HG02981 (cell line): ENCODE measurements around the gene ATXN1.
"Not testable (repeated sequence)": the region's sequence is repeated elsewhere in the genome, so short reads cannot be mapped to it uniquely, and the experiment has no call there.

Experiments
- ATAC-seq: cut with Tn5 transposase; IDR thresholded peaks from one replicate; pipeline ENCODE4 v1.9.1; 2021; ENCODE audit warnings: mild to moderate bottlenecking, moderate library complexity; ENCODE audit not compliant: unreplicated experiment

The ATXN1 gene

DNA sequence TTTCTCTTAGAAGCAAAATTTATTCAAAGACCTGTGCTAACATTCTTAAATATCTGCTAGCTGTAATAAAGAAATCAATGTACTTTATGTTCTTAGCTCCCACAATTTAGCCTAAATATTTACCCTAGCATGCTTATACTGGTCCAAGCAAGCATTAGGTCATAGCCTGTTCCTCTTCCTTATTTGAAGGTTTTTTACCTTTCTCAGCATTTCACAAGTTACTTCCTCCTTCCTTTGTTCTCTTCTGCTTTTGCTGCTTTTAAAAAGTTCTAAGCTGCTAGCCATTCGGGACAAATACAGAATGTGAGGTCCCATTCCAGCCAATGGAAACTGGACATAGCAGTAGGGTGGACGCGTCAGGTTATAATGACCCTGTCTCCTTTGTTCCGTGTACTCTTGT, 354.7 kb downstream of the ATXN1 start:
- not testable (repeated sequence) for ATAC-seq

DNA sequence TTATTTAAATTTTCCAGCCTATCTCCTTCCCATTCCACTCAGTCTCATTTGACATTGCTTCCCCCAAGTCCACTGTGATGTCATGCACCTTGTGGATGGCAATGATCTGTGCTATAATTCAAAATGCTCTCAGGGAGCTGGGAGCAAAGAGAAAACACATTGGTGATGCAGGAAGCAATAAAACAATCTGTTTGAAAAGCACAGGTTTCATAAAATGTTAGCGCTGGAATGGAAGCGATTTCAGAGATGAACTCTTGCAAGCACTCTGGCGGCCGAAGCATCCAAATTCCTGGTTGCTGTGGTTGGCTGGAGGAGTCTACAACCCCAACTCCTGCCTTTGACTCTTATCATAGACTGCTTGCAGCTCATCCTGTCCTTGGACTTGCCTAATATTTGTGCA, 355.9 kb downstream of the ATXN1 start:
- ATAC-seq = no peak

DNA sequence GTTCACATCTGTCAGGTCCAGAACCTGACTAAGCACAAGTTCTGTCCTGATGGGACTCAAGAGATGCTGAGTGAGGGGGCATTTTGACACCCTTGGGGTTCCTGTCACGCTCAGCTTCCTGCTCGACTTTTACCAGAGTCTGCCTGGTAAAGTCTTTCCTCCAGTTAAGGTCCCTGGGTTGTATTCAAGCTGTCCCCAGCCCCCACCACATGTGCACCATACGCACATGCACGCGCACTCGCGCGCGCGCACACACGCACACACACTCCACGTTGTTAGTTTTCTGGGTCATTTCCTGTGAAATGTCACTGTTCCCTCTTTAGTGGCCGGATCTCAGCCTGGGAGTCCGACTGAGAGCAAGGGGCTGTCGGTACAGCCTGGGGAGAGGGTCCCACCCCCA, 356.8 kb downstream of the ATXN1 start:
- no peak for ATAC-seq

DNA sequence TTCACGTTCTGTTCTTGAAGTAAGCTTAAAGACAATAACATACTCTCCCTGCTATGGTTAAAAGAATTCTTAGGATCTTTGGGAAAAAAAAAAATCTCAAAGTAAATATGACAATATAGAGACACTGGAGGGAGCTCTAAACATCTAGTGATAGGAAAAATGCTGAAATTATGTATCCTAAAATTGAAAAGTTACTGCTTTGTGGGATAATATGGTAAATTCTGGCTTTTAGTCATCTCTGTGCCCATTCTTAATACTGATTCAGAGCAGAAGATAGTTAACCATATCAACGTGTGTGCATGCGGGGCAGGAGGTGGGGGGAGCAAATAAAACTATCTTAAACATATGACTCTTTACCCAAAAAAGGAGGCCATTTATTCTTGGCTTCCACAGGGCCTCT, 357.4 kb downstream of the ATXN1 start:
- ATAC-seq = no peak

DNA sequence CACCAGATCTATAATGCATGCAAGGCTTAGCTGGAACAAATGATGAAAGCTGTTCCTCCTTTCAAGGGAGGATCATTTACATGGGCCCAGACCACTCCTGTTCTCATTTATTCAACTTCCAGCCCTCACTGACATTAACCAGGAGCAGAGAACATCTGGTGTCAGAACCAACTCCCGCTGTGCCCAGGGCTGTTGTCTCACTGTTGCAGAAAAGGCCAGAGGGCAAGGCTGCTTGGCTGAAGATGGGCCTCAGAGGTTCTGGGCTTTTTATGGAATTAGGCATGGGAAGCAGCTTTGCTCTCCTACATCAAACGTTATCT, 358.7 kb downstream of the ATXN1 start:
- no peak for ATAC-seq

DNA sequence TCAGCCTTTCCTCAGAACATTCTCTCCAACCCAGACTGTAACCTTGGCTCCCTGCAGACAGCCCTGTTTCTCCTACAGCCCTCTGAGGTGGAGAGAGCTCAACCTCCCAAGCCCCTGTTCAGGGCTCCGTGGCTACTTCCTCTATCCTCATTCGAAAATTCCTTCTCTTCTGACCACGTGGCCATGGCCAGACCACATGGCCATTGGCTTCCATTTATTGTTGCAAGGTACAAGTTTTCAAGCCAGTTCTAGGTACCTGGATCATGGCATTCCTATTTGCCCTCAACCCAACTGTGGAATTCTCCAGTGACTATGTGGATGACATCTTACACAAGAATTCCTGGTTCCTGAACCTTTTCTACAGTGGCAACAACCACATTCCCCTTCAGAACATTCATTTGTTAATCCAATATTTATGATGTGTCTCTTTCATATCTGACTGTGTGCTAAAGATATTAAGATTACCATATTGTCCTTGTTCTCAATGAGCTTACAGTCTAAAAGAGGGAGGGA, 361.0 kb downstream of the ATXN1 start:
- no peak for ATAC-seq

DNA sequence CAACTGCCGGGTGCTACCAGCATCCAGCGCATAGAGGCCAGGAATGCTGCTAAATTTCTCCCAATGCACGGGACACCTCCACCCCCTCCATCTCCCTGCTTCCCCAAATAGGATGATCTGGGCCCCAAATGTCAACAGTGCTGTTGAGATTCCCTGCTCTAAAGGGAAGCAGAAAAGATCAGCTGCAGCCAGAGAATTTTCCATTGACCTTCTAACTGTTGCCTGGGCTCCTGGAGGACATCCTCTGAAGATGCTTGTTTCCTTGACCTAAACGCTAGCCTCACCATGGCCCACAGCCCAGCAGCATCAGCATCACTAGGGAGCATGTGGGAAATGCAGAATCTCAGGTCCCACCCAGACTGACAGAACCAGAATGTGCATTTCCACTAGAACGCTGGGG, 361.6 kb downstream of the ATXN1 start:
- no peak for ATAC-seq

DNA sequence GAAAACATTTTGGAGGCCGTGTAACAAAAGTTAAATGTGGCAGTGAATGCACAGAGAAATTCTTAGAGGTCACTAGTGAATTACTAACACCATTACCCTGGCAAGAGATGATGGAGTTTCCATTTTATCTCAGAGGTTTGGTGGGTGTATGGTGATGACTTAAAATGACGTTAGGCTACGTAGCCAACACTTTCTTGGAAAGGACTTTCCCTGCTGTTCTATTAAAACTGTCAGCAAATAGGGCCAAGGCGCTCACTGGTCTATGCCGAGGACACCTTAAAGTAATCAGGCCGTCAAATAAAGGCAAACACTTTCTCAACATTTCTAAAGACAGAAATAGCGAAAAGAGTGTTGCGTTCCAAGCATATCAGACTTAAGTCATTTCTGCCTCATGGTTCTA, 362.1 kb downstream of the ATXN1 start:
- ATAC-seq = no peak

DNA sequence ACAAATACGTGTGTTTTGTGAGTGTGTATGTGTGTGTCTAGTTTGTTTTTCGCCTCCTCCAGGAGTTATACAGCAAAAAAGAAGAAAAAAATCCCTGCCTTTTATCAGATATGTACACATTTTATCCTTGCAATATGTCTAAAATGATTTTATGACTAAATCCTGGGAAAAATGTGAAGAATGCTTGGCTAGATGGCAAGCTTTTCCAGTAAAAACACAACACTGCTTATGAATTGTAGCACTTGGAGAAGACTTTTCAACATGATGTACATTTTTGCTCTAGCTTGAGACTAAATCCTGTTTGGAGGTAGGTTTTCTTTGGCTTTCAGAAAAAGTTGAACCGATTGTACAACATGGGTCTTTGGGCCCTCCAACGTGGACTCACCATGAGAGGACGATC, 362.7 kb downstream of the ATXN1 start:
- ATAC-seq = no peak

DNA sequence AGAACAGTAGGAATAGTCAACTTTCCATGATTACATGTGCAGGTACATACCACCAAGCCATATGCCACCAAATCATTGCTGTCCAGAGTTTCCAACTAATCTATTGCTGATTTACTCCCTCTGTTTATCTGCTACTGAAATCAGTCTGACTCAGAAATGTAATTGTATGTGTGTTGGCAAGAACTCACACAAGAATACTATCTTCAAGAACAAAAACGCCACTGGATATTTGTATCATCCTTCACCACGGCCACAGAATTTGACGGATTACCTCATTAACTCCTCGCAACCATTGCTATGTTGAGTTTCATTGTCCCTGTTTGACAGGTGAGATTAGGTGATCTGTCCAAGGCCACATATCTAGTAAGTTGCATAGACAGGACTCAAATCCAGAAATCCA, 363.6 kb downstream of the ATXN1 start:
- no peak for ATAC-seq

DNA sequence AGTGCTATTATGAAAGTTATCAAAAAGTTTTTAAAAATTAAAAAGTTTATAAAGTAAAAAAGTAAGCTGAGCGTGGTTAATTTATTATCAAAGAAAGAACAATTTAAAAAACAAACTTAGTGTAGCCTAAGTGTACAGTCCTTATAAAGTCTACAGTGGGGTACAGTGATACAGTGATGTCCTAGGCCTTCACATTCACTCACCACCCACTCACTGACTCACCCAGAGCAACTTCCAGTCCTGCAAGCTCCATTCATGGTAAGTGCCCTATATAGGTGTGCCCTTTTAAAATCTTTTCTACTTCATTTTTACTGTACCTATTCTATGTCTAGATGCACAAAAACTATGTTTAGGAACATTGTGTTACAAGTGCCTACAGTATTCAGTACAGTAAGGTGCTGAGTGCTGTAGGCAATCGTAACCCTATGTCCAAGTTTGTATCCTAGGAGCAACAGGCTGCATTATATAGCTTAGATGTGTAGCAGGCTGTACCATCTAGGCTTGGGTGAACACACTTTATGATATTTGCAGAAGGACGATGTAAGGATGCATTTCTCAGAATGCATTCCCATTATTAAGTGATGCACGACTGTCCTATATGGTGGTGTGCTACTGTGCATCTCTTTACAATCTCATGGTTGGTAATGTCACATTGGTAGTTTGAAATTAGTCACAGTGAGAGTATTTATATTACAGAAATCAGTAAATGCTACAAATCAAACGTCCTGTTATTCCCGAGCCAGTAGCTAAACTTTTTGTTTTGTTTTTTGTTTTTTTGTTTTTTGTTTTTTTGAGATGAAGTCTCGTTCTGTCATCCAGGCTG, 364.6 kb downstream of the ATXN1 start:
- no peak for ATAC-seq

DNA sequence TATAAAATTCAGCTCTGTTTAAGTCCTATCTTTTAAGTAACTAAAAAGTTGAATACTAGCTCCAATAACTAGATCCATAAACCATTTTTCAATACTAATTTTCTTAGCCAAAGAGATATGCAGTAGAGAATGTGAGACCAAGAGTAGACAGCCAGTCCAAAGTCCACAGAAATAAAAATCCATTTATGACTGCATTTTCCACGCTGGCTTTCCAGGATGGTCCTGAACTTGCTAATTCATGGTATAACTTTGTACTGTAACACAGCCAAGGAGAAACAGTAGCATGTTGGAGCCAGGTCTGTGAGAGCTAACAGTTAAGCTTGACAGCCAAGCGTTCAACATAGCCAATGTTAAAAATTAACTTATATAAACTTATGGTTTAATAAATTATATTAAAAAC, 366.6 kb downstream of the ATXN1 start:
- no peak for ATAC-seq

DNA sequence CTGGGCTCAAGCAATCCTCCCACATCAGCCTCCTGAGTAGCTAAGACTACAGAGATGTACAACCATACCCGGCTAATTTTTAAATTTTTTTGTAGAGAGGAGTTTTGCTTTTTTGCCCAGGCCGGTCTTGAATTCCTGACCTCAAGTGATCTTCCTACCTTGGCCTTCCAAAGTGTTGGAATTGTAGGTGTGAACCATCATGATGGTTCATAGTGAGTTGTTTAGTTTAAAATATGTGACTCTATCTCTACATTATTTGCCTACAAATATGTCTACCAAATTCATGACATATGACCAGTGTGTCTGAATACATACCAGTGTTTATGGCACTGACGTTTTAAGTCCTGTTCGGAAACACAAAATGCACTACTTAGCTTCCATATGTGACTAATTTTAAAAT, 367.9 kb downstream of the ATXN1 start:
- no peak for ATAC-seq

DNA sequence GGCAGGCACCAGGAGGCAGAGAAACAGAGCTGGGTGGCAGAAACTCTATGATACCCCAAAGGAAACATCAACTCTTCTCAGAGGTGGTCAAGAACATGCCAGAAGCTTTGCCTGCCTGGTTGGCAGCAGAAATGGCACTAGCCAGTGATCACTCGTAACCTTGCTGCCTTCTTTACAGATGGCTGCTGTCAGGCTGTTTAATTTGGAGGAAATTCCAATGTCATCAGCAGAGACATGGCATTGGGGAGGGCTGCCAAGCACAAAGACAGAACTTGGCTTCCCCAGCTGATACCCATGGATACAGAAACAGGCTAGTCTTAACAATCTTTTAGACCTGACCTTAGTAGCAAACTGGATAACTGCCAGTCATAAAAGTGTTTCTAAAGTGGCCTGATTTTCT, 369.2 kb downstream of the ATXN1 start:
- no peak for ATAC-seq

DNA sequence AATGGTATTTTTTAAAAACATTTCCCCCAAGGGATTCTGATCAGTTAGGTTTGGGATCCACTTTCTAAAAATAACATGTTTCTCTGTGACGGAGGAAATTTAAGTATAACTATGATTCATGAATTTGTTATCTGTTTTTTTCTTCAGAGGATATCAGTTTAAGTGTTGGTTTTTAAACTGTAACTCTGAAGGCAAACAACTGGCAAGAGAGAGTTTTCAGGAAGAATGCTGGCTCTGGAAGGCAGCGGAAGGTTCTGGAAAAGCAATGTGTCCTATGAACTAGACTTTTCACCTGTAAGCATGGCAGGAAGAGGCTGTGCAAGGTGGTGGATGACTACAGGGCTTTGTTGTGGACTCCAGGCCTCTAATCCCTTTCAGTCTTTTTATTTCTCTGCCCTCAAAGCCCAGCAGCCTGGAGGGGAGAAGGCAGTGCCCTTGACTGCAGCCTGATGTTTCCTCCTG, 369.8 kb downstream of the ATXN1 start:
- ATAC-seq = no peak

DNA sequence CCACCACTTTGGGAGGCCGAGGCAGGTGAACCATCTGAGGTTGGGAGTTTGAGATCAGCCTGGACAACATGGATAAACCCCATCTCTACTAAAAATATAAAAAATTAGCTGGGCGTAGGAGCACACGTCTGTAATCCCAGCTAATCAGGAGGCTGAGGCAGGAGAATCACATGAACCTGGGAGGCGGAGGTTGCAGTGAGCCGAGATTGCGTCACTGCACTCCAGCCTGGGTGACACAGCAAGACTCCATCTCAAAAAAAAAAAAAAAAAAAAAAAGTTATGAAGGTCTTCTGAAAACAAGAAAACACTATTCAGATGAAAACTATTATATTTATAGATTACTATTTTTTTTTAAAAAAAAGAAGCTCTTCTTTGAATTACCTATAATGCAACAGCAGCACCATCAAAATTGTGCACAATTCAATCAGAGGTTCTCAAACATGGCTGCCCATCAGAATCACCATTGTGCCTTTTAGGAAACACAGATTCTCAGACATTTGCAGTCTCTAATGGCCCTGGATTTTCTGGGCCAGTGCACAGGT, 370.3 kb downstream of the ATXN1 start:
- ATAC-seq = not testable (repeated sequence)

DNA sequence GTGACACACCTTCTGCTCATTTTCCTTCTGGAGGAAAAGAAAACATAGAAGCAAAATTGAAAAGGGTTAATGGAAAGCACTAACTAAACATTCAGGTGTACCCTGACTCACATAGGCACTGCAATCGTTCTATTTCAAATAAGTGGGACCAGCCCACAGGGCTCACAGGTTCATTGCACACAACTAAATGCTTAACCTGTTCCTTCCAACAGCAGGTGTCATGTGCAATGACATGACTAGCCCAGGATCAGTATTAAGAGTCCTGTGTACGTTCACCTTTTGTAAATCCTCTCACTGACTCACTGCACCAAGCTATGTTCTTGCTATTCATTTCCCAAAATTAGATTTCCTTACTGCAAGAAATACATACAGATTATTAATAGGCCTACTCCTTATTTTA, 371.6 kb downstream of the ATXN1 start:
- no peak for ATAC-seq

DNA sequence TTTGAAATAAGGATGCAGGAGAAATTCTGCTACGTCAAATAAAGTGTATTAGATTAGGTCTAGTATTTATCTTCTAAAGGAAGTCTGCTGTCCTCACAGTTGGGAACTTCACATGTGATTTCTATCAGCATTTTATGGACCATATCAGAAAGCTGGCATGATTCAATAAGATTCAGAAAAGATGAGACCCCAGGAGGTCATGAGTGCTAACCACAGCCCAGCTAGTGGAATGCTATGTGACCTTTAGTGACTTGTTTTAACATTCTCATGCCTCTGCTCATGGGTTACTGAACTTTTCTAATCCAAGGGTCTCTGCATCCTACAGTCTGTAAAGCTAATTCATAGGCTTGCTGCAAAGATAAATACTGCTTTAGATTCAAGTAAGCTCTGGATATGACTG, 372.8 kb downstream of the ATXN1 start:
- ATAC-seq = no peak

DNA sequence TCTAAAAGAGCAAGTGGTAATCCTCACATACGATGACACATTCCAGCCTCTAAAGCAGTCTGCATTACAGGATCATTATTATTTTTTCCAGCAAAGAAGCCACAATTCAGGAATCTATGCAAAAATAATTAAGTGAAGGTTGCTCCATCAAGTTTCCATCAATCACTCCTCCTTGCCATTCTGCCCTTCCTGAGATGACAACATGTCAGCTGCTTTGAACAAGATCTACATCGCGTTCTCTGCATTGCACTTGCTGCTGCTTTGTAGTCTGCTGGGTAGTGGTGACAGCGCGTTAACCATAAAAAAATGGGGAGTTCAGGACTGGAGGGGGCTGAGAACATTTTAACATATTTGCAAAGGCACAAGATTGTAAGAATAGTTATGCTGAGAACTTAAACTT, 375.2 kb downstream of the ATXN1 start:
- no peak for ATAC-seq

DNA sequence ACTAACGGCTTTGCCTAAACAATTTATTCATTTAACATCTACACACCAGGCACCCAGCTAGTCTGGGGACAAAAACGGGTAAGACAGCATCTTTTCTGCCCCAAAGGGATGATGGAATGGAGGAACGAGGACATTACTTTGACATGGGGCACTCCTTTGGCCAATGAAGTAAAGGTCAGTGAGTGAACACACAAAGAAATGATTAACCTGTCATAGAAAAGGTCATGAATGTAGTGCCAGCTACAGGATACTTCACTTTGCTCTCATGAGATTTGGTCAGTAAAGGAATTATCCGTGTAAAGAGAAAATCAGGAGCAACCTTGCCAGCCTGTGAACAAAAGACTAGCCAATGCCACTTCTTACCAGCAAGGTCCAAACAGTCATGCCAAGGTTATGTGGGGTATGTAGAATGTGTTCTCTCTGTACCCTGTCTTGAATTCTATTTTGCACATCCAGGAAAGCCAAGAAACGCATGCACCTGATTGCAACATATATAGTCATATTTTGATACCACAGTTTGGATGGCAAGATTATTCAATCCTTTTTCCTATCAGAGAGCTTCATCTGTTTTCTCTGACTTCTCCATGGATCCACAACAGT, 377.6 kb downstream of the ATXN1 start:
- ATAC-seq = no peak

DNA sequence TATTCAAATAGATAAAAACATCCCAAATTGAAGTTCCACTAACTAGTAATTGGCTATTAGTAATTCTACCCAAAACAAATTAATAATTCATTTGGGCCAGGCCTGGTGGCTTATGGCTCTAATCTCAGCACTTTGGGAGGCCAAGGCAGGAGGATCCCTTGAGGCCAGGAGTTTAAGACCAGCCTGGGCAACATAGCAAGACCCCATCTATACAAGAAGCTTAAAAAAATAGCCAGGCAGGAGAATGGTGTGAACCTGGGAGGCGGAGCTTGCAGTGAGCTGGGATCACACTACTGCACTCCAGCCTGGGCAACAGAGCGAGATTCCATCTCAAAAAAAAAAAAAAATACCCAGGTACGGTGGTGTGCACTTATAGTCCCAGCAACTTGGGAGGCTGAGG, 379.3 kb downstream of the ATXN1 start:
- not testable (repeated sequence) for ATAC-seq

DNA sequence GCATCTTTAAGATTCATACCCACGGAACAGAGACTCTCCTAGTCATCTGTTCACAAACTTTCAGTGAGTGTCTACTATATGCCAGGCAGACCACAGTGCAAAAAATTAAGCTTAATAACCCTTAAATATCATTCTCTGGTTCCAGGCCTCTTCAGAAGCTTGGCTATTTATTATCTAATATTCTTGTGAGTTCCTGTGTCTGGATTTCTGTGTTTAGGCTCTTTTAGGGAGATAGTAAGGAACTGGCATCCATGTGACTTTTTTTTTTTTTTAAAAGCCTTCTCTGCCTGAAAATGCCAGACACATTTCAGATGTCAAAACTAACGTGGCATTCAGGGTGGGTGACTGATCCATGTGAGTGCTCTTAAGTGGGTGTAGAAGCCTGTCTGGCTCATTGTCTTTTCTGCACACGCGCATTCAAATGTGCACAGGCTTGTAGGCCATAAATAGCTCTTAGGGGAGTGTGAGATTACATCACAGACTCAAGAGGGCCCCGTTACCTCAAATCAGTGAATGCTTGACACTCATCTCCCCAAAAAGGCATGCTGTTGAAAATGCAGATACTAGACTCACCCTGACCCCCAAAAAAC, 380.9 kb downstream of the ATXN1 start:
- no peak for ATAC-seq
